Activated CD4-positive, alpha-beta T cell treated with anti-CD3 and anti-CD28 coated beads, Interleukin-2, amount 10 ng/mL, durations not matched to agents 7 days and 5 days (primary cell): ENCODE measurements around the gene MRGPRX4. TPM values are rescaled to one million over a fixed set of nuclear protein-coding genes. Genes with fewer than 3 reads are reported as not detected.
A peak's percentile ranks its signal among the peaks of the same experiment; 100 is the strongest.
"Not testable (repeated sequence)": the region's sequence is repeated elsewhere in the genome, so short reads cannot be mapped to it uniquely, and the experiment has no call there.

Experiments used
- CTCF ChIA-PET: fragments of 350-600 bp; sonication (Branson Sonifier 250); formaldehyde crosslinking; loops from one replicate; lab custom pipeline; 2021; ENCODE audit warnings: antibody characterized with exemption; lab: Charles Lee
- POLR2A ChIA-PET: fragments of 350-600 bp; sonication (Branson Sonifier 250); formaldehyde crosslinking; loops from one replicate; lab custom pipeline; 2021; ENCODE audit warnings: antibody characterized with exemption; lab: Charles Lee
- DNase-seq: peaks from one replicate; pipeline ENCODE4 v3.0.0-alpha.2; 2020
- H3K27ac Mint-ChIP-seq: one replicate; pipeline ENCODE4 v1.8.0; 2021; ENCODE audit warnings: mild to moderate bottlenecking, moderate library complexity, mixed read lengths
- H3K27me3 Mint-ChIP-seq: one replicate; pipeline ENCODE4 v1.8.0; 2021; ENCODE audit warnings: mixed read lengths
- H3K36me3 Mint-ChIP-seq: one replicate; pipeline ENCODE4 v1.8.0; 2021; ENCODE audit warnings: low read depth, mixed read lengths
- H3K4me1 Mint-ChIP-seq: one replicate; pipeline ENCODE4 v1.8.0; 2021; ENCODE audit warnings: mixed read lengths
- H3K4me3 Mint-ChIP-seq: one replicate; pipeline ENCODE4 v1.8.0; 2021; ENCODE audit warnings: mild to moderate bottlenecking, moderate library complexity, mixed read lengths
- H3K9me3 Mint-ChIP-seq: one replicate; pipeline ENCODE4 v1.8.0; 2021; ENCODE audit warnings: mixed read lengths
- total RNA-seq, 2 experiments: library from RNA; stranded (reverse); gene quantifications; one replicate each; pipeline ENCODE4 v1.2.3, GENCODE V29; 2021

Gene MRGPRX4
- total RNA-seq, 2 experiments from 2014 or later = not detected

DNA sequence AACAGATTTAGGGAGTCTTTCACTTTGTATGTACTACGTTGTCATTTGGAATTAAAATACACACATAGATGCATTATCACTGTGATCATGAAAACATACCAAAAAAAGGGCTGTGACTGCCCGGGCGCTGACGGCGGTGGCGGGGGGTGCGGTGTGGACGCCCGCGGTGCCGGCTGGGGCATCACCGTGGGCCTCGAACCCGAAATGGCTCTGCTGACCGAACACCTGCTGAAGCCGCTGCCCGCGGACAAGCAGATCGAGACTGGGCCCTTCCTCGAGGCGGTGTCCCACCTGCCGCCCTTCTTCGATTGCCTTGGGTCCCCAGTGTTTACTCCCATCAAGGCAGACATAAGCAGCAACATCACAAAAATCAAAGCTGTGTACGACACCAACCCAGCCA, 16.2 kb downstream of the MRGPRX4 start:
- ChIA-PET CTCF (interaction anchor here (1.0 kb wide), 1 partner anchor 12 kb away, joined by 3 read pairs; no protein-coding TSS in a partner anchor), POLR2A (no interaction called here)

DNA sequence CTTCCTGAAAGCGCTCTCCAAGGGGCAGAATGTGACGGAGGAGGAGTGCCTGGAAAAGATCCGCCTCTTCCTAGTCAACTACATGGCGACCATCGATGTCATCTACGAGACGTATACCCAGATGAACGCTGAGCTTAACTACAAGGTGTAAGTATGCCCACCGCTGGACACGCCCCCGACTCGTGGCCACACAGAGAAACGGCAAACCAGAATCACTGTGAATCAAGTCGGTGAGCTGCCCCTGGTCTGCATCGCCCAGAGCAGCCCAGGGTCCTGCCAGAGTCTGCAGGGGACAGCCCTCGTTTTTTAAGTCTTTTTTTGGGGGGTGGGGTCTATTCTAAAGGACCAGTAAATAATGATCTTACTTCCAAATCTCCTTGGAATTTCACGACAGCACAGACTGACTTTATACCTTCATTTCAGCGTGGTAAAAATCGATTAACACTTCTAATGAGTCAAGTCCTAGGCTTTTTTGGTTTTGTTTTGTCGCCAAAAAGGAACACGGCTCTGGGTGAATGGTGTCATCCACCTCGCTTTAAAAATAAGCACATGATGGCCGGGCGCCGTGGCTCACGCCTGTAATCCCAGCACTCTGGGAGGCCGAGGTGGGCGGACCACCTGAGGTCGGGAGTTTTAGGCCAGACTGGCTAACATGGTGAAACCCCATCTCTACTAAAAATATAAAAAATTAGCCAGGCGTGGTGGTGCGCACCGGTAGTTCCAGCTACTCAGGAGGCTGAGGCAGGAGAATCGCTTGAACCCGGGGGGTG, 17.0 kb downstream of the MRGPRX4 start:
- peaks cover 34% of the 10 kb centered on the region for H3K27me3 Mint-ChIP-seq
- CTCF ChIA-PET, POLR2A ChIA-PET, H3K36me3 Mint-ChIP-seq, H3K27ac Mint-ChIP-seq, DNase-seq, H3K9me3 Mint-ChIP-seq, H3K4me1 Mint-ChIP-seq, H3K4me3 Mint-ChIP-seq: not testable (repeated sequence)

More for the DNA sequence above, 16.2 kb downstream of the MRGPRX4 start:
- Mint-ChIP-seq H3K27me3 (peaks cover 37% of the 10 kb centered on the region), H3K27ac (no peak overlapping the region), H3K4me3 (no peak overlapping the region), H3K4me1 (no peaks in the 10 kb centered on the region), H3K9me3 (no peaks in the 10 kb centered on the region), H3K36me3 (no peaks in the 10 kb centered on the region)
- no peak for DNase-seq

DNA sequence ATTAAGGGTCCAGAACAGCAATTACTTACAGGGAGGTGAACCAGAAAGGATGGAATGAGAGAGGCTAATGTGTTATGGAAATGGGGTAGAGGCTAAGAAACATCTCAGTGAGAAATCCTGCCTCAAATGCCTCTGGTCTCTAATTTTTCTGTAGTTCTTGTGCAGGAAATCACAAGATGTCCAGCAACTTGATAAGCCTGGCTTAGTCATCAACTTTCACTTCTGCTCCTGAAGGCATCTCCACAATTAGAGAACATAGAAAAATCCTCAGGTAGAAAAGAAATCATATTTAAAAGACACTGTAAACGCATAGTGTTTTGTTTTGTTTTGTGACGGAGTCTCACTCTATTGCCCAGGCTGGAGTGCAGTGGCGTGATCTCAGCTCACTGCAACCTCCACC, 18.7 kb downstream of the MRGPRX4 start:
- no peak overlapping the region for H3K27ac Mint-ChIP-seq
- DNase-seq = no peak
- no peaks in the 10 kb centered on the region for H3K36me3 Mint-ChIP-seq
- ChIA-PET POLR2A (no interaction called here), CTCF (no interaction called here)
- H3K4me1 Mint-ChIP-seq = no peaks in the 10 kb centered on the region
- no peak overlapping the region for H3K4me3 Mint-ChIP-seq
- no peaks in the 10 kb centered on the region for H3K9me3 Mint-ChIP-seq
- peaks cover 31% of the 10 kb centered on the region for H3K27me3 Mint-ChIP-seq

DNA sequence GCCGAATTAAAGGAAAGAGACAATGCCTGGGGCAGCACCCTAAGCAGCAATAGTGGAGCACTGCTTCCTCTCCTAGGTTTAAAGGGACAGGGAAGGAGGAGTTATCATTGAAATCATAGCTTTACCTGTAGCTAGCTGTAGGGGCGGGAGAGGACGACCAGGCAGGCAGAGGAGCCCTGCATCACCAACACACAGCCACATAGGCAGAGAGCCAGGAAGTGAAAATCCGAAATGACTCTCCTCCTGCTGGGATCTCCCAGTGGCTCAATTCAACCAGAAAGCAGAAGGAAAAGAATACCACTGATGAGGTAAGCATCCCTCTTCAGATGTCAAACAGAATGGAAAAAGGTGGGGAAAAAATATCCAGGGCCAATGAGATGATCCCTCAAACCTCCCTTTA, 20.4 kb downstream of the MRGPRX4 start:
- CTCF ChIA-PET = no interaction called here

DNA sequence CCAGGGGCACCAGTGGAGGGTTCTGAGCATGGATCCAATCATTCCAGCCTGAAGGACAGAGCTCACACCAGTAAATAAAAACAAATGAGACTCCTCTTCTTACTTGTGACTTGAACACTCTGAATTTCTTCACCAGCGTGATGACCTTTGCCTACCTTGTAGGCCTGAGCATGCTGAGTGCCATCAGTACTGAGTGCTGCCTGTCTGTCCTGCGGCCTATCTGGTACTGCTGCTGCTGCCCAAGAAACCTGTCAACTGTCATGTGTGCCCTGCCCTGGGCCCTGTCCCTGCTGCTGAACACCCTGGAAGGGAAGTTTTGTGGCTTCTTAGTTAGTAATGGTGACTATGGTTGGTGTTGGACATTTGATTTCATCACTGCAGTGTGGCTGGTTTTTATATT, 23.9 kb downstream of the MRGPRX4 start:
- DNase-seq = no peak
- peaks cover 26% of the 10 kb centered on the region for H3K27me3 Mint-ChIP-seq
- no peak overlapping the region for H3K4me3 Mint-ChIP-seq
- H3K36me3 Mint-ChIP-seq = no peaks in the 10 kb centered on the region
- H3K4me1 Mint-ChIP-seq = no peaks in the 10 kb centered on the region
- POLR2A ChIA-PET = no interaction called here
- no peaks in the 10 kb centered on the region for H3K9me3 Mint-ChIP-seq
- H3K27ac Mint-ChIP-seq = no peak overlapping the region
- CTCF ChIA-PET = no interaction called here

More for the DNA sequence above, 20.4 kb downstream of the MRGPRX4 start:
- POLR2A ChIA-PET = no interaction called here
- H3K27ac Mint-ChIP-seq = no peak overlapping the region
- no peaks in the 10 kb centered on the region for H3K4me1 Mint-ChIP-seq
- no peaks in the 10 kb centered on the region for H3K9me3 Mint-ChIP-seq
- H3K27me3 Mint-ChIP-seq = peaks cover 26% of the 10 kb centered on the region
- no peak for DNase-seq
- no peak overlapping the region for H3K4me3 Mint-ChIP-seq
- no peaks in the 10 kb centered on the region for H3K36me3 Mint-ChIP-seq

DNA sequence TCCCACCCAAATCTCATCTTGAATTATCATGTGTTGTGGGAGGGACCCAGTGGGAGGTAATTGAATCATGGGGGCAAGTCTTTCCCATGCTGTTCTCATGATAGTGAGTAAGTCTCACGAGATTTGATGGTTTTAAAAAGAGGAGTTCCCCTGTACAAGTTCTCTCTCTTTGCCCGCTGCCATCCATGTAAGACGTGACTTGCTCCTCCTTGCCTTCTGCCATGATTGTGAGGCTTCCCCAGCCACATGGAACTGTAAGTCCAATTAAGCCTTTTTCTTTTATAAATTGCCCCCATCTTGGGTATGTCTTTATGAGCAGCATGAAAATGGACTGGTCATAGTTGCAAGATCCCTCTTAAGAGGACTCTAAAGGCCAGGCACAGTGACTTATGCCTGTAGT, 25.1 kb downstream of the MRGPRX4 start:
- CTCF ChIA-PET, H3K9me3 Mint-ChIP-seq, H3K36me3 Mint-ChIP-seq, DNase-seq, POLR2A ChIA-PET, H3K4me3 Mint-ChIP-seq, H3K27ac Mint-ChIP-seq, H3K4me1 Mint-ChIP-seq: not testable (repeated sequence)
- peaks cover 22% of the 10 kb centered on the region for H3K27me3 Mint-ChIP-seq

DNA sequence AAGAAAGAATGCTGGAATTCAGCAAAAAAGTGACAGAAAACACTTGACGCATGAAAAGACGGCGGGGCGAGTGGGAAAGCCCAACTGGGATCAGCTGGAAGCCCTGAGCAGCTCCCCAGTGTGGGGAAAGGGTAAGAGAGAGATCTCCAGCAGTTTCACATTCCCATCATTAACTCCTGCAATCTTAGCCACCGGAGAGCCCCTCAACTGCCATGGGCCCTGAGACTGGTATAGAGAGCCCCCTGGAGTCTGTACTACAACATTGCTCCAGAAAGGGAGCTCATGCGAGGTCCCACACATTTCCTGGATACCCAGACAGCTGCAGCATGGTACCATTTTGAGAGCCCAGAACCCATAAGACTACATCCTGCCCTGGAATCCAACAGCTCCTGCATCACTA, 31.1 kb downstream of the MRGPRX4 start:
- H3K36me3 Mint-ChIP-seq = no peaks in the 10 kb centered on the region
- ChIA-PET CTCF (interaction anchor here (0.6 kb wide), 1 partner anchor 89 kb away, joined by 4 read pairs; no protein-coding TSS in a partner anchor), POLR2A (no interaction called here)
- no peaks in the 10 kb centered on the region for H3K4me1 Mint-ChIP-seq
- H3K27me3 Mint-ChIP-seq = peaks cover 49% of the 10 kb centered on the region
- H3K27ac Mint-ChIP-seq = no peak overlapping the region
- no peaks in the 10 kb centered on the region for H3K9me3 Mint-ChIP-seq
- peak; percentile 8 for DNase-seq
- no peak overlapping the region for H3K4me3 Mint-ChIP-seq

DNA sequence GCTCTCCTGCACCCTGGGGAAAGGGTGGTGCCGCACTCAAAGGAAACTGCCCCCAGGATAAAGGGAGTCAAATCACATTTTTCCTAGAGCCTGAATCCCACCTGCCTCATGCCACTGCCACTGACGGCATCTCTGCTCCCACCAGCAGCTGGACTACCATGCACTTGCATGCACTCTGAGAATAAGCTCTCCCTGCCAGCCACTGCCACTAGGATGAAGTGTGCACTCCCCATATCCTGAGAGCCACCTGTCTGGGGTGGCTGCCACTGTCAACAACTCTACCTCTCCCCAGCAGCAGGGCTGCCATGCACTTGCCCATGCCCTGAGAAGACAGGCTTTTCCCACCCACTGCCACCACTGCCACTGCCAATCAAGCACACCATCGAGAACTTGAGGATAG, 31.6 kb downstream of the MRGPRX4 start:
- ChIA-PET CTCF (no interaction called here), POLR2A (no interaction called here)
- no peak overlapping the region for H3K4me3 Mint-ChIP-seq
- H3K36me3 Mint-ChIP-seq = no peaks in the 10 kb centered on the region
- H3K27ac Mint-ChIP-seq = no peak overlapping the region
- no peaks in the 10 kb centered on the region for H3K4me1 Mint-ChIP-seq
- H3K27me3 Mint-ChIP-seq = peaks cover 51% of the 10 kb centered on the region
- DNase-seq = no peak
- no peaks in the 10 kb centered on the region for H3K9me3 Mint-ChIP-seq

DNA sequence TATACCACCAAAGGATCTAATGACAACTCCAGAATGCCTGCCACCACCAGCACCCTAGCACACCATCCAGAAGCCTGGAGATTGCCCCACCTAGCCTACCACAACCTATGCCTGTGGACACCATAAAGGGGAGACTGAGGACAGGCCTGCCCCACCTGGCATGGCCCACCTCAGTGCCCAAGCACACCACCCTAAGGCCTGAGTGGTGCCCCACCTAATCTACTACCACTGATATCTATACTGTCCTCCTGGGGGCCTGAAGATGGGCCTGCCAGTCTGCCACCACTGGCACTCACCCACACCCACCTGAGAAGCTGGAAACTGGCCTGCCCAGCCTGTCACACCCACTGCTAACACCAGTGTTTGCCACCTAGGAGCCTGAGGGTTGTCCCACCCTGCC, 32.1 kb downstream of the MRGPRX4 start:
- H3K9me3 Mint-ChIP-seq = no peaks in the 10 kb centered on the region
- CTCF ChIA-PET = no interaction called here
- H3K36me3 Mint-ChIP-seq = no peaks in the 10 kb centered on the region
- no peaks in the 10 kb centered on the region for H3K4me1 Mint-ChIP-seq
- DNase-seq = no peak
- no peak overlapping the region for H3K4me3 Mint-ChIP-seq
- POLR2A ChIA-PET = no interaction called here
- H3K27ac Mint-ChIP-seq = no peak overlapping the region
- H3K27me3 Mint-ChIP-seq = peaks cover 55% of the 10 kb centered on the region

DNA sequence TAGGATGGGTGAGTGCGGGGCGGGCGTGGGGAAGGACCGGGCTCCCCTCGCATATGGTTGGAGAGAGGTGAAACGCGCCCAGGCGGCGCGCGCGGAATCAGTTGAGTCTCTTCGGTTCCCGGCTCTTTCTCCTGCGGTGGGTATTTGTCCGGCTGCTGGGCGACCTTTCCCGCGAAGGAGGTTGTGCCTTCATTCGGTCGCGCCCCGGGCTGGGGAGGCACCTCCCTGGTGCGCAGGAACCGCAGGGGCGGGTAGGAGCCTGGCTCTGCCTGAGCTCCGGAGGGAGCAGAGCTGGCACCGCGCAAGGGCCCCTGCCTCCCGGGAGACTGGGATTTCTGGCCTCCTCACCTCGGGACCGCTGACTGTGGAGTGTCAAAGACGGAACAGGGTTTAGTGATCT, 36.4 kb downstream of the MRGPRX4 start:
- Mint-ChIP-seq H3K9me3 (no peaks in the 10 kb centered on the region), H3K4me3 (no peak overlapping the region), H3K27me3 (peaks cover 58% of the 10 kb centered on the region), H3K36me3 (no peaks in the 10 kb centered on the region), H3K27ac (no peak overlapping the region), H3K4me1 (no peaks in the 10 kb centered on the region)
- DNase-seq = no peak
- POLR2A ChIA-PET = no interaction called here
- CTCF ChIA-PET = no interaction called here

DNA sequence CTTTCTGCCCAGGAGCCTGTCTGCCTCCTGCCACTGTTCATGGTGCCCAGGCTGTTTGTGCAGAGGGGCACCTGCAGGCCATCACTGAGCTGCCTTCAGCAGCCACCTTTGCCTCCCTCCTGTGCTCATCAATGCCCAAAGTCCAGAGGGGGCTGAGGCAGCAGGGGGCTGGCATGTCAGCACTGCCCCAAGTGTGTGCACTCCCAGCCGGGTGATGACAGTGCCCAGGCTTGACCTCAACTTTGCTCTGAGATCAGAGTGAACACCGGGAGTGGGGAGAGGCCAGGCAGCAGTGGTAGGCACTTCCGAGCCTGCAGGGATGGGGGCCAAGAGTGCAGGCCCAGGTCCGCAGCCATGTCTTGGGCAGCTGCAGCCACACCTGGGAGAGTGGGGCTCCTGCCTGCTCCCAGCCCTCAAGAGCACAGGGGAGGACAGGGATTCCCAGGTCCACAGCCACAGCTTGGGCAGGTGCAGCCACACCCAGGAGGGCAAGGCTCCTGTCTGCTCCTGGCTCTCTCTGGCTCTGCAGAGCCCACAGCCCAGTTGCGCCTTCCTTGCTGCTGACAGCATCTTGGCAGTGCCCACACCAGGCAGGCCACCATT, 48.7 kb downstream of the MRGPRX4 start:
- Mint-ChIP-seq H3K4me1 (no peaks in the 10 kb centered on the region), H3K9me3 (no peaks in the 10 kb centered on the region), H3K27ac (no peak overlapping the region), H3K27me3 (peaks cover 40% of the 10 kb centered on the region), H3K36me3 (no peaks in the 10 kb centered on the region), H3K4me3 (no peak overlapping the region)
- no peak for DNase-seq
- ChIA-PET CTCF (no interaction called here), POLR2A (no interaction called here)

DNA sequence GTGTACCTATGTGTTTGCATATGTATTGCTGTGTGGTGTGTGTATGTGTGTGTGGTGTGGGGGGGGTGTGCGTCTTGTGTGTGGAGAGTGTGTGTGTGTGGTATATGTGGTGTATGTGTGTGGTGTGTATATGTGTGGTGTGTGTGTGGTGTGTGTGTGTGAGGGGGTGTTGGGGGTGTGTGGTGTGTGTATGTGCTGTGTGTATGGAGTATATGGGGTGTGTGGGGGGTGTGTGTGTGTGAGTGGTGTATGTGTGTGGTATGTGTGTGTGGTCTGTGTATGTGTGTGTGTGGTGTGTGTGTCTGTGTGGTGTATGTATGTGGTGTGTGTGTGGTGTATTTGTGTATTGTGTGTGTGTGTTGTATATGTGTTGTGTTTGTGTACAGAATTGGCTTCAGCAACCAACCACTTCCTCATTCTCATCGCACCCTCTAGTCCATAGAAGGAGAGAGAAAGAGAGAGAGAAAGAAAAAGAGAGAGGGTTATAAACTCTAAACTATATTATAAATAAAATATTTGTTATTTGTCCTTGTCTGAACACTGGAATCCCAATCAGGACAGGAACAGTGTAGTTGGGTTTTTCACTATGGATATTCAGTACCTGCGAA, 50.3 kb downstream of the MRGPRX4 start:
- no peaks in the 10 kb centered on the region for H3K4me1 Mint-ChIP-seq
- no peaks in the 10 kb centered on the region for H3K9me3 Mint-ChIP-seq
- no peaks in the 10 kb centered on the region for H3K36me3 Mint-ChIP-seq
- H3K27me3 Mint-ChIP-seq = peaks cover 28% of the 10 kb centered on the region
- ChIA-PET CTCF (no interaction called here), POLR2A (no interaction called here)
- no peak overlapping the region for H3K27ac Mint-ChIP-seq
- H3K4me3 Mint-ChIP-seq = no peak overlapping the region
- DNase-seq = no peak
